ENCODE data around the gene ST3GAL2.
"Not testable (repeated sequence)": the region's sequence is repeated elsewhere in the genome, so short reads cannot be mapped to it uniquely, and the experiment has no call there.

Gene ST3GAL2

DNA sequence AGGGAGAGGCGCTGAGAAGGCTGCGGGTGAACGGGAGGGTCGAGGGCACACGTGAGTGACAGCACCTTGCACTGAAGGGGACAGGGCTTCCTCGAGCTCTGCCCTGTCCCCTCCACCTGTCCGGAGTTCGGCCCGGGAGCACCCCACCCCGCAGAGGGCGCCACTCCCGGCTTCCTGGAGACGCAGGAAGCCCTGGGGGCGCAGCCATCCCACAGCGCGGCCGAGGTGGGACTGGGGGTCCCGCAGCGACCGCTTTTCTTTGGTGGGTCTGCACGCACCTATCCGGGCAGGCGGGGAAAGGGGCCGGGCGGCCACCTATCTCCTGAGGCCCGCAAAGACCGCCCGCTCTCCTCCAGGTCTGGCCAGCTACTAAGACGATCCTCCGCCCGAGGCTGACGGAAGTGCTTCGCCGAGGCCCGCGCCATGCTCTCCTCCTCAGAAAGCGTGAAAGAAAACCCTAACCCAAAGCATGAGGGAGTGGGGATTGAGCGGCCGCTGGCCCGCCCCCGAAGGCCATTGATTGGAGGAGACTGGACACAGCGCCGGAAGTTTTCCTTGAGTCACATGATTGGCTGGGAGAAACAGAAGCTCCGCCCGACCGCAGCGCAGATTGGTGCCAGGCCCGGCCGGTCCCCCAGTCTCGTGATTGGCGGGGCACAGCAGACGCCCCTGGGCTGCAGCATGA is 57.8 kb downstream of the ST3GAL2 start:
- peak; percentile 99 for DNase-seq

GRCh38 chr16:70380248-70380918 is 58.5 kb downstream of the ST3GAL2 start:
- peak; percentile 84 for DNase-seq

DNA sequence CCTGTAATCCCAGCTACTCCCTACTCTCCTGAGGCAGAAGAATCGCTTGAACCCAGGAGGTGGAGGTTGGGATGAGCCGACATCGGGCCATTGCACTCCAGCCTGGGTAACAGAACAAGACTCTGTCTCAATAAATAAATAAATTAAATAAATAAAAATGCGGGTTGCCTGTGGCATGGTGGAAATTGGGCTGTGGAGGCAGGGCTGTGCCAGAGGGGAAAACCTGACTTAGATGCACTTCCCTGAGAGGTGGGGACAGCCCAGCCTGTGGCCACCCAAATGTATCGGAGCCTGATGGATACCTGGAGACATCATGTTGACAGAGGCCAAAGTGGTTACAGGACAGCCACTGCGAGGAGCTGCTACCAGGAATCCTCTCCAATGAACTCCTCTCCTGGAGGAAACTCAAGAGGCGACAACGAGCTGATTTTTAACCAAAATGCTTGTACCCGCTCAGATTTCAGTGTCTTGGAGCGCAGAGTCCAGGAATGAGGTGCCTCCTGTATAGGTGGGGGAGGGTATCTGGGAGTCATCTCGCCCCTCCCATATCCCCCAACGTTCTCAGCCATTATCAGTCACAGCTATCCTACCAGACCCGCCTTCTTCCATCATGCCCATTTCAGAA is 59.9 kb downstream of the ST3GAL2 start:
- DNase-seq: no peak

GRCh38 chr16:70377782-70378181 is 61.1 kb downstream of the ST3GAL2 start:
- no peak for DNase-seq

DNA sequence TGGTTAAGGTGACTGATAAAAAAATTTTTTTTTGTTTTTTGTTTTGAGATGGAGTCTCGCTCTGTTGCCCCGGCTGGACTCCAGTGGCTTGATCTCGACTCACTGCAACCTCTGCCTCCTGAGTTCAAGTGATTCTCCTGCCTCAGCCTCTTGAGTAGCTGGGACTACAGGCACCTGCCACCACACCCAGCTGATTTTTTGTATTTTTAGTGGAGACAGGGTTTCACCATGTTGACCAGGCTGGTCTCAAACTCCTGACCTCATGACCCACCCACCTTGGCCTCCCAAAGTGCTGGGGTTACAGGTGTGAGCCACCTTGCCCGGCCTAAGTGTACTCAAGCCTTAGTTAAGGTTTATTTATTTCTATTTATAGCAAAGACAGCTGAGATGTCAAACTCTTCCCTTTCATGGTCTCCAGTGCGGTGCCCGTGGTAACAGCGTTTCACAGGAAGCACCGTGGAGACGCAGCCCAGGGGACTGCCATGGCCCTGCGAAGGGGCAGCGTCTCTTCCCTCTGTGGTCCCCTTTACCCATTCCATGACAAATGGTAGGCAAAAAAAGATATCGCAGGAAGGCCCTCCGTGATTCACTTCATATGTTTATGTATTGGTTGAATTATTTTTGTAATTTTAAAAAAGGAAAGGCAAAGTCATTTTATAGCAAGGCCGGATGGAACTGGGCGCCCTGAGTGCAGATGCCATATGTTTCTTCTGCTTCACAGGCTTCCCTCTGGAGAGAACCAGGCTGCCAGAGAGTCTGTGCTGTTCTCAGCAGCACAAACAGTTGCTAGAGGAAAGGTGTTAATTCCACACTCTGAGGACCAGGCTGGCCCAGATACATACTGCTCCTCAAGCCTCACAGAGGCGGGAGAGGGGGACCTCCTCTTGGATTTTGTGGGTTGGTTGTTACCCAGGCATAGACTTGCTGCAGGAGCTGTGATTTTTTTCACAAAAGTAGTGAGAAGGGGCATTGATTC is 63.0 kb downstream of the ST3GAL2 start:
- no peak for DNase-seq

GRCh38 chr16:70374213-70374612 is 64.7 kb downstream of the ST3GAL2 start:
- DNase-seq: no peak

DNA sequence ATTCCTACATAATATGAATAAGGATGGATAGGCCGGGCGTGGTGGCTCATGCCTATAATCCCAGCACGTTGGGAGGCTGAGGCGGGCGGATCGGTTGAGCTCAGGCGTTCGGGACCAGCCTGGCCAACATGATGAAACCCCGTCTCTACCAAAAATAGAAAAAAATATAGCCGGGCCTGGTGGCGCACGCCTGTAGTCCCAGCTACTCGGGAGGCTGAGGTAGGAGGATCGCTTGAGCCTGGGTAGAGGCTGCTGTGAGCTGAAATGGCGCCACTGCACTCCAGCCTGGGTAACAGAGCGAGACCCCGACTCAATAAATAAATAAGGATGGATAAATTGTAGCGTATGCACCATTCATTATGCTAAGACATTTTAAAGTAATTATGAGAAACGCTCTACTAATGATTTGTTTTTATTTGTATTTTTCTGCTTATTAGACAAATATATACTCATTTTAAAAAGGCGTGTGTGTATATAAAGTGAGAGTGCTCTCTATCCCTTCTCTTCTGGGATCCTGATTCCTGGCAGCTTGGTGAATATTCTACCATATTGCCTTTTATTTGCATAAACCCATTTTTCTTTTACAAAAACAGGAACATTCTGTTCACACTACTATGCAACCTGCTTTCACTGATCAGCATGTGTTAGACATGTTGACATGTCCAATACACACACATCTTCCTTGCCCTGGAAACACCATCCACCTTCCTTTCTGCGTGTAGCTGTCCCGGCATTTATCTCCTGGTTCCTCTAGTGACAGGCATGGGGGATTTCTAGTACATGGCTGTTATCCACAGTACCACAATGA is 65.8 kb downstream of the ST3GAL2 start:
- DNase-seq: no peak

DNA sequence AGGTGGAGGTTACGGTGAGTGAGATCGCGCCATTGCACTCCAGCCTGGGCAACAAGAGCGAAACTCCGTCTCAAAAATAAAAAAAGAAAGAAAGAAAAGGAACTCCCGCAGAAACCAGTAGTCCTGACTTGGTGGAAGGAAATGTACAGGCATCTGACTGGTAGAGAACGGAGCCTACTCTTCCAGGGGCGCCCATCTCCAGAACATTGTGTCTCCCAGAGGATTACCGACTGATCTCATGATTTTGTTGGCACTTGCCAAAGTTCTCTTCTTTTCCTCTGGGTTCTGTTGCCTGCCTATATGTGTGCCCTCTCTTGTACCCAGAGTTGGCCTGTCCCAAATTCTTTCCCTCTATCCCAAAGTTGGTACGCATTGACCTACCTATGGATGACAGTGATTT is 68.0 kb downstream of the ST3GAL2 start:
- no peak for DNase-seq

GRCh38 chr16:70370145-70370544 is 68.8 kb downstream of the ST3GAL2 start:
- DNase-seq: peak; percentile 34

GRCh38 chr16:70364399-70364798 is 74.5 kb downstream of the ST3GAL2 start:
- peak; percentile 31 for DNase-seq

DNA sequence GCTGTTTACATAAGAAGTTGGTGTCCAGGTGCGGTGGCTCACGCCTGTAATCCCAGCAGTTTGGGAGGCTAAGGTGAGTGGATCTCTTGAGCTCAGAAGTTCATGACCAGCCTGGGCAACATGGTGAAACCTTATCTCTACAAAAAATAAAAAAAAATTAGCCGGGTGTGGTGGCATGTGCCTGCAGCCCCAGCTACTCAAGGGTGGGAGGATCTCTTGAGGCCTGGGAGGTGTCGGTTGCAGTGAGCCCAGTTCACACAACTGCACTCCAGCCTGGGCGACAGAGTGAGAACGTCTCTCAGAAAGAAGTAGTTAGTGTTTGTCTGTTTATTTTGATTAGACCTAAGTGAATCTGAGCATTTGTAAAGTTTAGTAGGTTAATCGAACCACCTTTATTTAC is 79.3 kb downstream of the ST3GAL2 start:
- DNase-seq: no peak

- no peak for DNase-seq
Measured at GRCh38 chr16:70349783-70350182, 89.1 kb downstream of the ST3GAL2 start.

GRCh38 chr16:70348991-70349390 is 89.9 kb downstream of the ST3GAL2 start:
- no peak for DNase-seq

DNA sequence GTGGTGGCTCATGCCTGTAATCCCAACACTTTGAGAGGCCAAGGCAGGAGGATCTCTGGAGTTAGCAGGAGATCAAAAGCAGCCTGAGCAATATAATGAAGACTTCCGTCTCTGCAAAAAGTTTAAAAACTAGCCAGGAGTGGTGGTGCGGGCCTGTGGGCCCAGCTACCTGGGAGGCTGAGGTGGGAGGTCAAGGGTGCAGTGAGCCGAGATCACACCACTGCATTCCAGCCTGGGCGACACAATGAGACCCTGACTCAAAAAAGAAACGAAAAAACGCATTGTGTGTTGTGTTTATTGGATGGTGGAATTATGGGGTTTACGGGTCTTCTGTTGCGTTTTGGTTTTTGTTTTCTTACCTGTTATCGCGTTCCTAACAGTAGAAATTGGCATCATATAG is 93.1 kb downstream of the ST3GAL2 start:
- DNase-seq: no peak

DNA sequence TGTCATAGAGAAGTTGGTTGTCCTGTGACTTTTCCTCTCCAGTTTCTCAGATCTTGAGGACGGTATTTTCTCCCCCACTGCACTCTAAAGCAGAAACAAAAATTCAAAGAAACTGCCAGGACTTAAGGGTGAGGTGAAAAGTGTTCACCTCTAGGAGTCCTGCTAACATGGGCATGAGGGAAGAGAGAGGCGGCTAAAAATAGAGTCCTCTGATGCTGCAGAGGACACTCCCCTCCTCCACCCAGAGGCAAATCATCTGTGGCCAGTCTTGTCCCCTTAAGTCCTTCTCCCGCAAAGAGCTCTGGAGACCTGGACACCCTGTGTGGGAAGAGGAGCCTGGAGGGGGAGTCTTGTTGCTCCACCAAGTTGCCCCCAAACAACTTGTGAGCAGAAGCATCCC is 96.9 kb downstream of the ST3GAL2 start:
- no peak for DNase-seq

DNA sequence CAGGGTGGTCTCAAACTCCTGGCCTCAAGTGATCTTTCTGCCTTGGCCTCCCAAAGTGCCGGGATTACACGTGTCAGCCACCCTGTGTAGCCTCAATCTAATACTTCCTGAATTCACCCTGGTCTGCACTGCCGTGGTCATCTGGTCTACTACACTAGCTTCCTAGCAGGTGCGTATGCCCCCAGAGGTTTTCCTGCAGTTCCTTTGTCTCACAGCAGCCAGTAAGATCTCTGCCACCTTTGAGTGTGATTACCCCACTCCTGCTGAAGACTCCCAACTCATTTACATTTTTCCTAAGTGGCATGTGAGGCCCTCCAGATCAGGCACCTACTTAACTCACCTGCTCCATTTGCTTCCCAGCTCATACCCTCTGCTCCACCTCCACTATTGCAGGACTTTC is 97.3 kb downstream of the ST3GAL2 start:
- DNase-seq: no peak

- DNase-seq: no peak
Measured at GRCh38 chr16:70337814-70338213, 101.1 kb downstream of the ST3GAL2 start.

- not testable (repeated sequence) for DNase-seq
Measured at GRCh38 chr16:70332728-70333127, 106.2 kb downstream of the ST3GAL2 start.

DNA sequence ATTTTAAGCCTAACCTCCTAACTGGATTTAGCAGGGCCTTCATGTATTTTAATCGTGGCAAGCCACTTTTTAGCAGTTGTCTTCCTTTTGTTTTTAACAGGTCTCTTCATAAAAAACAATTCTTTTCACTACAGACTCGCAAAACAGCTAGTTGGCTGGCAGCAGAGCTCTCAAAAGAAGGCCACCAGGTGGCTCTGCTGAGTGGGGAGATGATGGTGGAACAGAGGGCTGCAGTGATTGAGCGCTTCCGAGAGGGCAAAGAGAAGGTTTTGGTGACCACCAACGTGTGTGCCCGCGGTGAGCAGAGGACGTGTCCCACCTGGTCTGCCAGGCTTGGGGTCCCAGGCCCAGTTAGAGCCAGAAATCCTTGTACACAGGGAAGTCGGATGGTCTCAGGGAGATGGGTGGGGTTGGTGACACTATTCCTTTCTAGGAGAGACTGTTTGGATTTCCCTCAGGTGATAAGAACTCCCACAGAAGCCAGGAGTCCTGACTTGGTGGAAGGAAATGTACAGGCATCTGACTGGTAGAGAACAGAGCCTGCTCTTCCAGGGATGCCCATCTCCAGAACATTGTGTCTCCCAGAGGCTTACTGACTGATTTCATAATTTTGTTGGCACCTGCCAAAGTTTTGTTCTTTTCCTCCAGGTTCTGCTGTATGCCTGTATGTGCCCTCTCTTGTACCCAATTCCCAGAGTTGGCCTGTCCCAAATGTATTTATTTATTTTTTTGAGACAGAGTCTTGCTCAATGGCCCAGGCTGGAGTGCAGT is 107.1 kb downstream of the ST3GAL2 start:
- DNase-seq: peak; percentile 22

GRCh38 chr16:70331091-70331490 is 107.8 kb downstream of the ST3GAL2 start:
- DNase-seq: no peak
